Stimulated activated CD4-positive, alpha-beta T cell treated with anti-CD3 and anti-CD28 coated beads, Interleukin-1b, Interleukin-23, amount 100 ng/mL, for 24 hours (primary cell): ENCODE results near the gene AOPEP.

Source experiments
- DNase-seq, 4 experiments: peaks; one replicate each; pipeline ENCODE4 v3.0.0-alpha.2; 2020; ENCODE audit warnings: low read depth in 4 of 4, low spot score in 1 of 4

Gene AOPEP

GRCh38 chr9:94913550-94913949 lies 187.1 kb downstream of the AOPEP start:
- no peak for DNase-seq

GRCh38 chr9:94915476-94916450 lies 189.3 kb downstream of the AOPEP start:
- DNase-seq, result no peak

- no peak for DNase-seq
Measured at GRCh38 chr9:94916956-94917355, 190.5 kb downstream of the AOPEP start.

DNA sequence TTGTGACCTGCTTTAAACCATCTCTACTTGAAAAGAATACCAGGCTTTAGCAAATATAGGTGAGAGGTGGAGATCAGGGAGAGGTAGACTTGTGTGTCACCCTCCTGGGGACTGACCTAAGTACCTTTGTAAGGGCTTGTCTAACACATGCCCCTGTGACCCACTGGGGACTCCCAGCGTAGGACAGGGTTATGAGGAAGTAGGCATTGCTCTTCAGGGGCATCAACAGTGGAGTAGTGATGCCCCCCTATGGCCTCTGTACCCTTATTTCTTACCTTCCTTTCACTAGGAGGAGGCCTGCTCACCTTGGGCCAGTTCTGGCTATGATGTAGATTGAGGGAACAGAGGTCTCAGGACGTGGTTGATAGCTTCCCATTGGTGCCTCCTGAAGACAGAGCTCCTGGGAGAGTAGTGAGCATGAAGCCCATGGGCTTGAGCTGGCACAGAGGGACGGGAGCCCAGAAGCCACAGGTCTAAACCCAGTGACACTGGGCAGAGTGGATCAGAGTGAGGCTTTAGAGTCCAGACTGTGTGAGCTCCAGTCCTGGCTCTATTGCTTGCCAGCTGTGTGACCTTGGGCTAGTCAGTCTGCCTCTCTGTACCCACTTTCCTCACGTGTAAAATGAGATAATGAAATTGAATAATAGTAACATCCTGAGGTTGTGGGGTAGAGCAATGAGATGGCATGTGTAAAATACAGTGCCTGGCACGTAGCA lies 191.7 kb downstream of the AOPEP start:
- no peak for DNase-seq

DNA sequence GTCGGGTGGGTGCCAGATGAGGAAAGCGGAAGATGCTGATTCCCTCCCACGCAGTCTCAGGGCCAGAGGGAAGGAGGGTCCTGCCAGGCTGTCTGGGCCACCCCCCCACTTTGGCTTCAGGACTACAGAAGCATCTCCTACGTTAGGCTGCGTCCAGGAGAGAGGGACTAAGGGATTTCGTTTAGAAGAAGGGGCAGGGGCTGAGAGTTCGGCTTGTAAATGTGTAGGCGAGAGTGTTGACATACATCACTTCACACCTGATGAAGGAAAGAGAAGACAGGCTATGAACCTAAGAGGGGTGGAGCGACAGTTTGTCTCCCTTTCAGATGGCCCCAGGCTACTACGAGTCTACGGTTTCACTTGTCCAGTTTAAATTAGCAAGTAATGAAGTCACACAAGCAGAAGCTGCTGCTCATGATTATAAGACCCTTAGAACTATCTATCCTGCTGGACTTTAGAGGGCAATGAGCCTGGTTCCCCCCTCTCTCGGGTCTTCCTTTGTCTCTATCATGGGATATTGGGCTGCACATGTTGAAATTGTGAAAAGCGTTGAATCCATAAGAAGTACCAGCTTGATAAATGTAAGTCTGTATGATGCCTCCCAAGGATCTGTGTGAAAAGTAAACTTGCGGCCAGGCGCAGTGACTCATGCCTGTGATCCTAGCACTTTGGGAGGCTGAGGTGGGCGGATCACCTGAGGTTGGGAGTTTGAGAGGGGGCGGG lies 193.0 kb downstream of the AOPEP start:
- no peak for DNase-seq

GRCh38 chr9:94920420-94921091 lies 194.1 kb downstream of the AOPEP start:
- no peak for DNase-seq

GRCh38 chr9:94921092-94921471 lies 194.6 kb downstream of the AOPEP start:
- no peak for DNase-seq

DNA sequence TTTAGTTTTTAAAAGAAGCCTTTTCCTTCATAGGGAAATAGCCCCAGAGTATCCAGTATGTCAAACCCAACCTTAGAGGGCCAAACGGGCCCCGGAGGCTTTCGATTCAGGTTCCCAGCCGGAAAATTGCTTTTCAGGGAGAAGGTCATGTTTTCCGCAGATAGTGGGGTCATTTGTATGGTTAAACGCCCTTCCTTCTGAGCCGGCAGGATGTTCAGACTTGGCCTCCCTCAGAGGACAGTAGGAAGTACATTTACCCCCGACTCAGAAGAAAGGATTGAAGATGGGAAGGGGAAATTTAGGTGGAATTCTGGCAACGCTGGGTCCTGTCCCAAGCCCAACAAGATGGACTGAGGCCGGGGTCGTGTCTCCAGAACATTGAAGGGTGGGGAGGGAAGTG lies 195.2 kb downstream of the AOPEP start:
- DNase-seq, result no peak

DNA sequence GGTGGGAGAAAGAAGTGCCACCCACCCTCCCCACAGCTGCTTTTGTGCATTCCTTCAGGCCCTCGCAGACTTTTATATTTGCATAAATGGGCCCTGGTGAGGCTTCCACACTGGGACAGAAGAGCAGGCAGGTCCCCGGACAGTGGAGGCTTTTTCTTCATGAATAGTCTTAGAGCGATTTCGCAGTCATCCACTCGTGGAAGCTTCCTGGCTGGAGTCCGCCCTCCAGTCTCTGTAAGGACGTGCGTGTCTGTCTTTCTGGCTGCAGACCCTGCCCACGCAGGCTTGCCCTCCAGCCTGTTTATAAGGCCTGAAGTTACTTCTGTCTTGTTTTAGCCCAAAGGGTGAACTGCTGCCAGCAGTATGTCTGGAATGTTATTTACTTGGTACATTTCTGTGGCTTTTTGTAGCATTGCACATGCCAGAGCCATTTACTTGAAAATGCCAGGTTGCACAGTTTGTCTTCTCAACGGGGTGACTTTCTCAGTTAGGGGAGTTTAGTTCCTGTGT lies 195.7 kb downstream of the AOPEP start:
- DNase-seq, result no peak

GRCh38 chr9:94922691-94923107 lies 196.2 kb downstream of the AOPEP start:
- DNase-seq, result no peak

GRCh38 chr9:94923326-94924089 lies 197.0 kb downstream of the AOPEP start:
- no peak for DNase-seq

DNA sequence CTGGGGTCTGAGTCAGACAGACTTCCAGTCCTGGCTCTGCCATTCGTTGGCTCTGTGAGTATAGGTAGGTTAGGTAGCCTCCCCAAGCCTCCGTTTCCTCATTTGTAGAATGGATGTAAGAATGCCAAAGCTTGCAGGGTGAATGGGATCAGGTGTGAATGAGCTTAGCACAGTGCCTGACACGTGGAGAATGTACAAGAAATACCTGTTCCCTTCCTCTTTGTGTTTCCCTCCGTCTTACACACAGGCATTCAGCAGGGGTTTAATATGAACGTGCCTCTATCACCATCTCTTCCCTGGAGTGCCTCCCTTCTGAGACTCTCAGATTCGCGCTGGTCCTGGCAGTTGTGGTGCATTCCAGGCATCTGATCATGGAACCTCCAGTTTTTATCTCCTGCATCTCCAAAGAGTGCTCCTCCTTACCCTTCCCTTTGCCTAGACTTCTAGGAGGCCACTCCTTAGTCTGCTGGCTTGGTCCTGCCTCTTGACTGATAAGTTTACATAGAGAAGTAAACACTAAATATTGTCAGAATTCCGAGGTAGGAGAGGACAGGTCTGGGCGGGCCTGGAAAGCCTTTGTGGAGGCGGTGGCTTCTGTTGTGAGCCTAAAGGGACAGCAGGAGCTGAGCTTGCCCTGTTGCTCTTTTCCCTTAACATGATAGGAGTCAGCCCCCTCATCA lies 199.4 kb downstream of the AOPEP start:
- no peak for DNase-seq

DNA sequence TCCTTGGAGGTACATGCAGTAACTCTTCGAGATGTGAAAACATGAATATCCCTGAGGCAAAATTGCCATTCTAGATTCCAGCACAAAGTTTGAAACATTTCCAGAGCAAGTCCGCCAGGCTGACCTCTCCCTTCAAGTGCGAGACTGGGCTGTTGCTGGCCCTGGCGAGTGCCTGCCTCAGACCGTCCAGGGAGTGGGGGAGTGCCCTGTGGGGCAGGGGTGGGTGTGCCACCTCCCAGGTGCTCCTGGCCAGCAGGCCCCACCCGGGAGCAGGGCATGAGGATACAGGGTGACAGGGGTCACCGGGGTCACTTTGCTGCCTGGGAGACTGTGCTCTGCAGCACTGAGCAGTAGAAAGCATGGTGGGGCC lies 199.9 kb downstream of the AOPEP start:
- no peak for DNase-seq

- no peak for DNase-seq
Measured at GRCh38 chr9:94927048-94927761, 200.7 kb downstream of the AOPEP start.

- no peak for DNase-seq
Measured at GRCh38 chr9:94927762-94928670, 201.5 kb downstream of the AOPEP start.

GRCh38 chr9:94928691-94929368 lies 202.3 kb downstream of the AOPEP start:
- DNase-seq, result no peak

- no peak for DNase-seq
Measured at GRCh38 chr9:94929369-94929756, 202.9 kb downstream of the AOPEP start.
